HG03097 (cell line): Measurements from ENCODE around the gene FCER2.
A peak's percentile ranks its signal among the peaks of the same experiment; 100 is the strongest.

Experiments used
- ATAC-seq: cut with Tn5 transposase; IDR thresholded peaks from one replicate; pipeline ENCODE4 v1.9.1; 2021; ENCODE audit not compliant: unreplicated experiment, low FRiP score

FCER2 gene

DNA sequence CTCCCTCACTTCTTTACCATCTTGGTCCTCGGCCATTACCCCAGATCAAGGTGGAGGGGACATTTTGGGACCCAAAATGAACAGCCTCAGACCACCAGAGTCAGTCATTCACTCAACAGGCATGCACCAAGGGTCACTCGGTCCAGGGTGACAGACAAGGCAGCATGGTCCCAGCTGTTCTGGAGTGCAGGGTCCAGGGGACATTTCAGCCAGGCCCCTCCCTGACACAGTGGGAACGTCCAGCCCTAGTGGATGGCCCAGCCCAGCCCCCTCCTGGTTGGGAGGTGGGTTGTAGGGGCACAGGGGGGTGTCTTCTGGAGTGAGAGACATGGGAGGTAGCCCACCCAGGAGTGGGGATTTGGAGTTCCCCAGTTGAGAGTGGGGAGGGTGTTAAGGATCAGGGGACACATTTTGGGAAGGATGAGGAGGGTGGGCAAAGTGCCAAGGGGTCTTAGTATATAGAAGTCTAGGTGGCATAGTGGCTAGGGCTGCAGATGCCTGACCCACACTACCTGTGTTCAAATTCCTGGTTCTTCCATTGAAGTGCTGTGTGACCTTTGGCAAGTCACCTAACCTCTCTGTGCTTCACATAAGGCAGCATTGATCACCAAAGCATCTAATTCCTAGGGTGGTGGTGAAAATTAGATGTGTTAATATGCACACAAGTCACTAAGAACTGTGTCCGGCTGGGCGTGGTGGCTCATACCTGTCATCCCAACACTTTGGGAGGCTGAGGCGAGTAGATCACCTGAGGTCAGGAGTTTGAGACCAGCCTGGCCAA lies 2.5 kb upstream of the FCER2 start:
- ATAC-seq, result no peak

GRCh38 chr19:7703332-7703731 lies 1.4 kb upstream of the FCER2 start:
- ATAC-seq, result no peak

DNA sequence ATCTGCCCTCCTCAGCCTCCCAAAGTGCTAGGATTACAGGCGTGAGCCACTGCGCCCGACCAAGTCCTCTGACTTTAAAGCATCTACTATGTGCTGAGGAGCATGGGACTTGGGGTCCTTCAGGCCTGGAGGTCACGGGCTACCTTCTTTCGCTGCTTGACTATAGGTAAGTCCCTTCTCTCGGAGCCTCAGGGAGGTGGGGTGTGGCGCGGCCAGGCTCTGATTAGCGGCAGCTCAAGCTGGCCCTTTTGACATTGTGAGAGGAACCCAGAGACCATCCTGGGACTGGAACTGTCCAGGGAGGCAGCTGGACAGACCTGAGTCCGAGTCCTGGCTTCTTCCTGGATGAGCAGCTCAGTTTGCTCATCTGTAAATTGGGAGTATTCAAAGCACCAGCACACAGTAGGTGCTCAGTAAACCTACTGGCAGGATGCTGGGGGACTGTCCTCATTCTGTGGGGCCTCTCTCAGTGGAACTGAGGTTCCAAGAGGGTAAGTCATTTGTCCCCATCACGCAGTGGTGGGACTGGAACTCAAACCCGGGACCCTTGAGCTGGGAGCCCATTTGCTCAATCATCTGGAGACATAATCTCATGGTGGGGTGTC lies 780 bp downstream of the FCER2 start:
- ATAC-seq, result no peak

GRCh38 chr19:7699417-7700401 lies 2.2 kb downstream of the FCER2 start:
- no peak for ATAC-seq

- ATAC-seq, result no peak
Measured at GRCh38 chr19:7699003-7699402, 2.9 kb downstream of the FCER2 start.

DNA sequence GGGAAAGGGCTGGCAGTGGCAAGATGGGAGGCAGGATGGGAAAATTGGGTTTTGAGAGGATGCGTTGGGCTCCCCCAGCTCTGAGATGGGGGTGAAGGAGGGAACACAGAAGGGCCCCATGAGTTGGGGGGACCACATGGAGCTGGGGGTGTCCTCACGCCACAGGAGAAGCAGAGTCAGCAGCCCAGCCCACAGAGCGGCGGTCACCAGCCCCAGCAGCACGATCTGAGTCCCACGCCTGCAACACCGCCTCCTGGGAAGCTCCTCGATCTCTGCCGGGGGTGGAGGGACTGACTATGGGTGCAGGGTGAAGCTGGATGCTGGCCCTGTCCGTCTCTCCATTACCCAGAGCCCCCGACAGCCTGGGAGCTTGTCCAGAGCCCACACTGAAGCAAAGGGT lies 3.3 kb downstream of the FCER2 start:
- no peak for ATAC-seq

DNA sequence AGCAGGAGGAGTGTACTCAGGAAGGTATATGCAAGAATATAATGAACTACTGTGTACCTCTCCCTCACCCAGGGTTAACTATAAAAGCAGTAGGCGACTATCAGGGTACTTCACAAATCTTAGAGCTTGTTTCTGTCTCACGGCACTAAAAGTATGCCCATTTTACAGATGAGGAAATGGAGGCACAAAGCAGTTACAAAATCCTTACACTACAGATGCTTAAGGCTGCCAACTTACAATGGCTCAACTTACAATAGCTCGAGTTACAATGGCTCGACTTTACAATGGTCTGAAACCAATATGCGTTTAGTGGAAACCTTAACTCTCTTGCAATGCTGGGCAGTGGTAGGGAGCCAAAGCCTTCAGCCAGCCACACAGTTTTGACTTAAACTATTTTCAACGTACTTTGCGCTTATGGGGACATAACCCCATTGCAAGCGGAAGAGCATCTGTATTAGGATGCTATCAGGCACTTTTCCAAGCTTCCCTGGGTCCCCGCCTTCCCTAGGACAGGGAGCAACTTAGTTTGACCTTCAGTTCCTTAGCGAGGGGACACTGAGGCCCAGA lies 4.1 kb downstream of the FCER2 start:
- no peak for ATAC-seq

DNA sequence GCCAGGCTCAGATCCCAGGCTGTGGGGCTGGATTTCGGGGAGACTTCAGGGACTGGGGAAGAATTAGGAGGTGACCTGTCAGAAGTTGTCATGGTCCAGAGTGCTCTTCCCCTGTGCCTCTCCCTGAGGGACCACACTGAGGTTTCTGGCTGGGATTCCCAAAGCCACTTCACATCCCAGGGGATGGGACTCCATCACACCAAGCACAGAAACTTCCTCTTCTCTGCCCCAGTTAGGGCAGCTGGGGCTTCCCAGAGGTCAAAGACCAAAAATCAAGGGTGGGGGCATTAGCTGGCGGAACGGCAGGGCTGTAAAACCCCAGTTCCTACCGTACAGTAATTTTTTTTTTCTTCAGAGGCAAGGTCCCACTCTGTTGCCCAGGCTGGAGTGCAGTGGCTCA lies 7.4 kb downstream of the FCER2 start:
- ATAC-seq, result no peak

DNA sequence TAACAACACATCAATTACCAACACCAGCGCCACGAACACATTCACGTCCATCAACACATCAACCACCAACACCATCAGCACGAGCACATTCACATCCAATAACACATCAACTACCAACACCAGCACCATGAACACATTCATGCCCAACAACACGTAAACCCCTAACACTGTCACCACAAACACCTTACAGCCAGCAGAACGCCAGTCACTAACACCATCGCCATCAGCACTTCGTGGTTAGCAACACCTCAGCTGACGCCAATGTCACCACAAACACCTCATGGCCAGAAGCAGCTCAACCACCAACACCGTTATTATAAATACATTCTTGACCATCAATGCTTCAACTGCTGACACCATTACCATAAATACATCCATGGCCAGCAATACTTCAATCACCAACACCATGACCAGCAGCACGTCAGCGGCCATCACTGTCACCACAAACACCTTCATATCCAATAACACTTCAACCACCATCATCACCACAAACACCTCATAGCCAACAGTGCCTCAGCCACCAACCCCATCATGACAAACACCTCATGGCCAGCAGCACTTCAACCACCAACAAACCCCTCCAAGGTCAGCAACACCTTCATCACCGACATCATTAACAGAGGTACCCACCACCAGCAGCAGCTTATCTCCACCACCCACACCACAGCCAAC lies 9.4 kb downstream of the FCER2 start:
- ATAC-seq, result no peak

GRCh38 chr19:7691497-7691896 lies 10.4 kb downstream of the FCER2 start:
- ATAC-seq, result no peak

GRCh38 chr19:7690779-7691258 lies 11.1 kb downstream of the FCER2 start:
- no peak for ATAC-seq

DNA sequence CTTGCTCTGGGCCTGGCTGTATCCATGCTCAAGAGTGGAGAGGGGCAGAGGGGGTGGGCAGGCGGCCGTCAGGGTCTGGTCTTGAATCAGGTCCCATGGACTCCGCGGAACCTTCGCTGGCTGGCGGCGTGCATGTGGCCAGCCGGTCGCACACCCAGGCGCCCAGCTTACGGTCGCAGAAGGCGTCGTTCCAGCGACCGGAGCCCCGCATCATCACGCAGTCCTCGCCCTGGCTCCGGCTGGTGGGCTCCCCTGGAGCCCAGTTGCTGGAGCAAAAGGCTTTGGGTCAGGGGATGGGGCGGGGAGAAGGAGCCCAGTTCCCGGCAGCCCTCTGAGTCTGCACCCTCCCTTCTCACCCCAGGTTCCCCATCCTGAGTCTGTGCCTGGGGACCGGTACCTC lies 12.8 kb downstream of the FCER2 start:
- no peak for ATAC-seq

DNA sequence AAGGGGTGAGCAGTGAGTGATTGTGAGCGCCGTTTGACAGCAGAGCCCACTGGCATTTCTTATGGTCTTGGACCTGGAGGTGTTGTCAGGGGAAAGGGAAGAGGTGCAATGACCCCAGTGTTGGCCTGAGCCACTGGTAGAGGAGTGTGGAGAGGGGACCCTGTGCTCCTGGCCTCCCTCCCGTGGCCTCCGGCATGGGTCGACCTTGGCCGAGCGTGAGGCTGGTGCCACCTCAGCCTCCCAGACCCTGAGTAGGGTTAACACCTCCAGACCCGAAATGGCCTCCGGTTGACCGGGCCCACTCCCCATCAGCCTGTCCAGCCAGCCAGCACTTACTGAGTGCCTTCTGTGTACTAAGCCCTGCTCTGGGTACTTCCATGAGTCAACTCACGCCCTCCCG lies 14.8 kb downstream of the FCER2 start:
- ATAC-seq, result no peak

DNA sequence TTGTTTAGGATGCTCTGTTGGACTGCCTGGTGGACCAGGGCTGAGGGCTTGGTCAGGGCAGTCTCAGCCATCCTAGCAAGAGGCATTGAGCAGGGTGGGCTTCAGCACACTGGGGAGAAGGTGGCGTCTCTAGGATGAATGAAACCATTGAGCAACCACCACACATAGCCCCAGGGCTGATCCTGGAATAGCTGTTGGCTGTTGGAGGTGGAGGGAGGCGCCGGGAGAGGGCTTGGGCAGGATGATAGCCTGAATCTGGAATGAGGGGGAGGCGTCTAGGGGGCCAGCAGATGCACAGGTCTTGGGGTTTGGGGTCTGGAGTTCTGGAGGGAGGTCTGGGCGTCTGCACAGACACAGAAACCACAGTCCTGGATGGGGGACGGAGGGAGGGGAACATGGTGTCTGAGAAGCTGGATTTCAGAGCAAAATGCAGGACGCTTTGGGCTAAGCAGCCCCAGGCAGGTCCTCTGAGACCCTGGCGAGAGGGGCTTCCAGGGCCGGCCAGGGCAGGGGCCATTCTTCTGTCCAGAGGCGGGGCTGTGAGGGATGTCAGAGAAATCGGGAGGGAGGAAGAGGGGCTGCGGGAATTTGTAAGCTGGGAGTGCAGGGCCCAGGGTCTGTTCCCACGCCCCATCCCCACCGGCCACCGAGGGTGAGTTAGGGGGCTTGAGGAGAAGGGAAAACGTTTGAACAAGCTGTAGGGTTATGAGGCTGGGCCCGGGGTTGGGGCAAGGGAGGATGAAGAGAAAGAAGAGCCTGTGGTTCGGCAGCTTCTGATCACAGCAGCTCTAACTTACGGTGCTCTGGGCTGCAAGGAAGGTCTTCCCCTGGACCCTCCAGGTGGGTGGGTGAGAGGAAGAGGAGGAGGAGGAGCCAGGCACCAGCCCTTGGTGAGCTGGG lies 16.1 kb downstream of the FCER2 start:
- no peak for ATAC-seq

DNA sequence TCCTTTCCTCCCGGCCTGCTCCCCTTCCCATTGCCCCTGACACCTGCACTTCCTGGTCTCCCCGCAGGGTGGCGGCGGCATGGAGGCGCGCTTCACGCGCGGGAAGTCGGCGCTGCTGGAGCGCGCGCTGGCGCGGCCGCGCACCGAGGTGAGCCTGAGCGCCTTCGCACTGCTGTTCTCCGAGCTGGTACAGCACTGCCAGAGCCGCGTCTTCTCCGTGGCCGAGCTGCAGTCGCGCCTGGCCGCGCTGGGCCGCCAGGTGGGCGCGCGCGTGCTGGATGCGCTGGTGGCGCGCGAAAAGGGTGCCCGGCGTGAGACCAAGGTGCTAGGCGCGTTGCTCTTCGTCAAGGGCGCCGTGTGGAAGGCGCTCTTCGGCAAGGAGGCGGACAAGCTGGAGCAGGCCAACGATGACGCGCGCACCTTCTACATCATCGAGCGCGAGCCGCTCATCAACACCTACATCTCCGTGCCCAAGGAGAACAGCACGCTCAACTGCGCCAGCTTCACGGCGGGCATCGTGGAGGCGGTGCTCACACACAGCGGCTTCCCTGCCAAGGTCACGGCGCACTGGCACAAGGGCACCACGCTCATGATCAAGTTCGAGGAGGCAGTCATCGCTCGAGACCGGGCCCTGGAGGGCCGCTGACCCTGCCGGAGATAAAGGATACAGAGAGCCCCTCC lies 19.6 kb downstream of the FCER2 start:
- ATAC-seq, result no peak

DNA sequence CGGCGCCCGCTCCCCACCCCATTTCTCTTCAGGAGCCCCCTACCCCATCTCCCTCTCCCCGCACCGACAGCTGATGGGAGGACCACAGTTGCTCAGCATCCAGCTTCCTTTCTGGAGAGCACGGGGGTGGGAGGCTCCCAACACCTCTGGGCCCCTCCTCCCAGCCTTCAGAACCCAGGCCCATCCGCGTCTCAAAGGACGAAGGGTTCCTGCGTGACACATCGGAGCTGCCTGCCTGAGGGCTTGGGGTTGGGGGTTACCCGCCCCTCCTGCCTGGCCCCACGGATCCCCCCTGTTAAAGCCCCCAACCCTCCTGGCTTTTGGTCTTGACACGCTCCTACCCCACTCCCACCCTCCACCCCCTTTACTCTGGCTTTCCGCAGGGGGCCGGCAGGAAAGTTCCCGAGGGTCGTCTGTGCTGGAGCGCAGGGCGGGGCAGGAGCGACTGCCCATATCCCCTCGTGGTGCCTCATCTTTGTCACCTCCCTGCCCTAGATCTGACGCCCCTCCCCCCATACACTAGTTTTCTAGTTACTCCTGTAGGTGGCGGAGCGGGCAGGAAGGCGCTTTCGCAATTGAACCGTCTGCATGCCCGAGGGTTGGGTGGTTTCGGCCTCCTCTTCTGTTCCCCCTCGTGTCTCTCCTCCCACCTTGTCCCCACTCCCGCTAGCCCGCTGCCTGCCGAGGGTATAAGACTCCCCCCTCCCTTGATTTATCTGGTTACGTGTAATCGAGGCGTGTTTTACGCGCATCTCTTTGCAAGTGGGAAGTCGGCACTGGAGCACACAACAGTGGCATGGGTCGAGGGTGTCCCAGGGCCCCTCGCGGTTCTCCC lies 20.4 kb downstream of the FCER2 start:
- peak; percentile 17 for ATAC-seq

DNA sequence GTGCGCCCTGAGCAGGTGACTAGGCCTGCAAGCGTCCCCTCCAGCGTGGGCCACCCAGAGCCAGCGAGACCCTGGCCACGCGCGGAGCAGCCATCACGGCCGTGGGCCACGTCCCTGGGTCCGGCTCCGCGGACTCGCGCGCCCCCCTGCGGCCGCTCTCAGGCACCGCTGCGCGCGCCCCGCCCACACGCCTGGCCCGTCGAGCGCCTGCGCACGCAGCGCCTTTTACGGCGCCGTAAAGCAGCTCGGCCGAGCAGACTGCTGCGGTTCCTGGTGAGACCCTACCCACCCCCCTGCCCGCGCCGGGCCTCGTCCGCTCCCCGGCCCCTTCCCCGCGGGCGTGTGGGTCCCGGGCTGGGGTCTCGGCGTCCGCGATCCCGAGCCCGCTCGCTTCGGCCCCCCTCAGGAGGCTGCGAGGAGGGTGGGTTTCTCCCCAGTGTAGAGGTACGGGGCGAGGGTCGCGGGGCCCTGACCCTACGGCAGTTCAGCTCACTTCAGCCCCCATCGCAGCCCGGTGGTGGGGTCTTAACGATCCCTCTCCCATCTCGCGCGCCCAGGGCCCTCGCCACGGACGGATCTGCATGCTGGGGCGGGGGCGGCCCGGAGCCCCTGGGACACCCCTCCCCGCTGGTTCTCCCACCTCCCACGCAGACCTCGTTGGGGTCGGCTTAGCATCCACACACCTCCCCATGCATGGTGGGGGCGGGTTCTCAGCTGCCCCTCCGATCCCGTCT lies 21.2 kb downstream of the FCER2 start, which contains the start of gene TRAPPC5:
Gene TRAPPC5 (plus strand): TSS at position 228 of the 734 bp plus-strand sequence. CDS start 1,421 bp downstream, outside the sequence.
- ATAC-seq, result peak; percentile 48
